ENCODE results near the gene IGSF21.

- TF ChIP-seq, protein P1, sequence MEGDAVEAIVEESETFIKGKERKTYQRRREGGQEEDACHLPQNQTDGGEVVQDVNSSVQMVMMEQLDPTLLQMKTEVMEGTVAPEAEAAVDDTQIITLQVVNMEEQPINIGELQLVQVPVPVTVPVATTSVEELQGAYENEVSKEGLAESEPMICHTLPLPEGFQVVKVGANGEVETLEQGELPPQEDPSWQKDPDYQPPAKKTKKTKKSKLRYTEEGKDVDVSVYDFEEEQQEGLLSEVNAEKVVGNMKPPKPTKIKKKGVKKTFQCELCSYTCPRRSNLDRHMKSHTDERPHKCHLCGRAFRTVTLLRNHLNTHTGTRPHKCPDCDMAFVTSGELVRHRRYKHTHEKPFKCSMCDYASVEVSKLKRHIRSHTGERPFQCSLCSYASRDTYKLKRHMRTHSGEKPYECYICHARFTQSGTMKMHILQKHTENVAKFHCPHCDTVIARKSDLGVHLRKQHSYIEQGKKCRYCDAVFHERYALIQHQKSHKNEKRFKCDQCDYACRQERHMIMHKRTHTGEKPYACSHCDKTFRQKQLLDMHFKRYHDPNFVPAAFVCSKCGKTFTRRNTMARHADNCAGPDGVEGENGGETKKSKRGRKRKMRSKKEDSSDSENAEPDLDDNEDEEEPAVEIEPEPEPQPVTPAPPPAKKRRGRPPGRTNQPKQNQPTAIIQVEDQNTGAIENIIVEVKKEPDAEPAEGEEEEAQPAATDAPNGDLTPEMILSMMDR (IDR thresholded peaks at IDR 0.05) = no peak
- TF ChIP-seq POLR2A (IDR thresholded peaks at IDR 0.05) = no peak
These were observed 302.8 kb downstream of the IGSF21 start for GRCh38 chr1:18410407-18410806.

Measured in thyroid gland (tissue), 4 donors.